SIG-M5 treated with dmso at 0.1 percent for 504 hours (cell line): ENCODE measurements around the gene RPS6KL1.
"Not testable (repeated sequence)": the region's sequence is repeated elsewhere in the genome, so short reads cannot be mapped to it uniquely, and the experiment has no call there.

Source experiments
- DNase-seq: peaks from one replicate; lab custom pipeline; 2025; ENCODE audit not compliant: unreplicated experiment; lab: John Stamatoyannopoulos, UW

The RPS6KL1 gene

GRCh38 chr14:74937171-74937570, 14.1 kb upstream of the RPS6KL1 start:
- DNase-seq = no peak

- no peak for DNase-seq
Measured at GRCh38 chr14:74936731-74937130, 13.7 kb upstream of the RPS6KL1 start.

GRCh38 chr14:74936151-74936550, 13.1 kb upstream of the RPS6KL1 start:
- DNase-seq = no peak

GRCh38 chr14:74935360-74935680, 12.3 kb upstream of the RPS6KL1 start:
- DNase-seq = no peak

GRCh38 chr14:74934476-74935359, 11.7 kb upstream of the RPS6KL1 start:
- no peak for DNase-seq

GRCh38 chr14:74934041-74934440, 11.0 kb upstream of the RPS6KL1 start:
- no peak for DNase-seq

- not testable (repeated sequence) for DNase-seq
Measured at GRCh38 chr14:74932936-74933335, 9.9 kb upstream of the RPS6KL1 start.

- no peak for DNase-seq
Measured at GRCh38 chr14:74932401-74932901, 9.4 kb upstream of the RPS6KL1 start.

GRCh38 chr14:74931744-74932143, 8.7 kb upstream of the RPS6KL1 start:
- DNase-seq = not testable (repeated sequence)

- no peak for DNase-seq
Measured at GRCh38 chr14:74929242-74929641, 6.2 kb upstream of the RPS6KL1 start.

- no peak for DNase-seq
Measured at GRCh38 chr14:74927225-74927624, 4.2 kb upstream of the RPS6KL1 start.

- no peak for DNase-seq
Measured at GRCh38 chr14:74924061-74924460, 1.0 kb upstream of the RPS6KL1 start.

GRCh38 chr14:74921987-74922751, 891 bp downstream of the RPS6KL1 start:
- DNase-seq = no peak

- no peak for DNase-seq
Measured at GRCh38 chr14:74921053-74921620, 1.9 kb downstream of the RPS6KL1 start.

GRCh38 chr14:74920281-74920680, 2.8 kb downstream of the RPS6KL1 start:
- no peak for DNase-seq

- DNase-seq = no peak
Measured at GRCh38 chr14:74919421-74920165, 3.5 kb downstream of the RPS6KL1 start.

- DNase-seq = no peak
Measured at GRCh38 chr14:74918380-74918779, 4.7 kb downstream of the RPS6KL1 start.

GRCh38 chr14:74917646-74918081, 5.4 kb downstream of the RPS6KL1 start:
- no peak for DNase-seq

GRCh38 chr14:74917178-74917543, 5.9 kb downstream of the RPS6KL1 start:
- no peak for DNase-seq

GRCh38 chr14:74915826-74916225, 7.2 kb downstream of the RPS6KL1 start:
- DNase-seq = no peak

- no peak for DNase-seq
Measured at GRCh38 chr14:74915426-74915825, 7.6 kb downstream of the RPS6KL1 start.
